NCI-H146 (cell line): ENCODE measurements around the gene ZCCHC3.
"Not testable (repeated sequence)": the region's sequence is repeated elsewhere in the genome, so short reads cannot be mapped to it uniquely, and the experiment has no call there.

Experiments
- DNase-seq: peaks from one replicate; lab custom pipeline; 2025; lab: John Stamatoyannopoulos, UW

The ZCCHC3 gene, protein sequence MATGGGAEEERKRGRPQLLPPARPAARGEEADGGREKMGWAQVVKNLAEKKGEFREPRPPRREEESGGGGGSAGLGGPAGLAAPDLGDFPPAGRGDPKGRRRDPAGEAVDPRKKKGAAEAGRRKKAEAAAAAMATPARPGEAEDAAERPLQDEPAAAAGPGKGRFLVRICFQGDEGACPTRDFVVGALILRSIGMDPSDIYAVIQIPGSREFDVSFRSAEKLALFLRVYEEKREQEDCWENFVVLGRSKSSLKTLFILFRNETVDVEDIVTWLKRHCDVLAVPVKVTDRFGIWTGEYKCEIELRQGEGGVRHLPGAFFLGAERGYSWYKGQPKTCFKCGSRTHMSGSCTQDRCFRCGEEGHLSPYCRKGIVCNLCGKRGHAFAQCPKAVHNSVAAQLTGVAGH

DNA sequence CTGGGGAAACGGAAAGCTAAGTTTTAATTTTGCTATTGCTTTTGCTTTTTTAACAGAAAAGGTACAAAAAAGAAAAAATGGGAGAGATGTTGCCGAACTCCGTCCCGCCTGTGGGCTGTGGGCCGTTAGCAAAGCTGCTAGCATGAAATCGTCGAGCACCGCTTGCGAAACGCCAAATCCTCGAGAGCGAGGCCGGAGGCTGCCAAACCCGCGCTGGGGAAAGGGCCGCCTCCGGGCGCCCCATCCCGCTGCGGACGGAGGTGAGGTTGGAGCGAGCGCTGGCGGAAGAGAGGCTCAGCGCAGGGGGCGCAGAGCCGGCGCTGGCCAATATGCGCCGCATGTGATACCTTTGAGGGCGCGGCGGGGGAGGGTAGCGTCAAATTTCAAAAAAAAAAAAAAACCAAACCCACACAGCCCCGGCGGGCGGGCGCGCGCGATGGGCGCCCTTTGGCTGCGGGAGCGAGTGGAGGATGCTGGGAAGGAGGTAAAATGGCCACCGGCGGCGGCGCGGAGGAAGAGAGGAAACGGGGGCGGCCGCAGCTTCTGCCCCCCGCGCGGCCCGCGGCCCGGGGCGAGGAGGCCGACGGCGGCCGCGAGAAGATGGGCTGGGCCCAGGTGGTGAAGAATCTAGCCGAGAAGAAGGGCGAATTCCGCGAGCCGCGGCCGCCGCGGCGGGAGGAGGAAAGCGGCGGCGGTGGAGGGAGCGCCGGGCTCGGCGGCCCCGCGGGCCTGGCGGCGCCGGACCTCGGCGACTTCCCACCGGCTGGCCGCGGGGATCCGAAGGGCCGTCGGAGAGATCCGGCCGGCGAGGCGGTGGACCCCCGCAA, at the start of gene ZCCHC3:
TSS of gene ZCCHC3 (plus strand) at position 473 of the 827 bp plus-strand sequence. CDS start at position 490, 17 bp downstream.
- DNase-seq, result peak; percentile 96

- no peak for DNase-seq
These were observed 46.0 kb upstream of the ZCCHC3 start for GRCh38 chr20:251354-251753.

DNA sequence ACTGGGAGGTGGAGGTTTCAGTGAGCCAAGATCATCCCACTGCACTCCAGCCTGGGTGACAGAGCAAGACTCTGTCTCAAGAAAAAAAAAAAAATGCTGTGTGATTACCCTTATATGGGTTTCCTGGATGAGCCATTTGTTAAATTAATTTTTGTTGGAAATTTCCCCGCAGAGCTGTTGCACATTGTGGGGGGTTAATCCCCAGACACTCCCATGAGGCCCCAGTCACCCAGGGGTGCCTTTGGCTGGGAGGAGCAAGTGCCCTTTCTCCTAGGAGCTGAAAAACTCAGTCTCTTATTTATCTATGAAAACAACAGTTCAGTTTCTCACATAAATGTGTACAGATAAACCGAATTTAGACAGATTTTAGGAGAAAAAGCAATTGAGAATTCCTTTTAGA, 44.6 kb upstream of the ZCCHC3 start:
- no peak for DNase-seq

- DNase-seq, result not testable (repeated sequence)
These were observed 43.9 kb upstream of the ZCCHC3 start for GRCh38 chr20:253447-253846.

- DNase-seq, result no peak
These were observed 40.0 kb upstream of the ZCCHC3 start, which contains the start of gene DEFB132 for GRCh38 chr20:257419-257818. Gene DEFB132, plus strand, starts transcription at chr20:257724. Its CDS starts 55 bp downstream, at chr20:257779.

- DNase-seq, result no peak
These were observed 39.0 kb upstream of the ZCCHC3 start for GRCh38 chr20:258269-258858.

- DNase-seq, result peak; percentile 11
These were observed 38.4 kb upstream of the ZCCHC3 start for GRCh38 chr20:258963-259362.

- no peak for DNase-seq
These were observed 37.4 kb upstream of the ZCCHC3 start for GRCh38 chr20:259981-260380.

- DNase-seq, result no peak
These were observed 33.7 kb upstream of the ZCCHC3 start for GRCh38 chr20:263701-264100.

- peak; percentile 96 for DNase-seq
These were observed 30.5 kb upstream of the ZCCHC3 start for GRCh38 chr20:266596-267562.

DNA sequence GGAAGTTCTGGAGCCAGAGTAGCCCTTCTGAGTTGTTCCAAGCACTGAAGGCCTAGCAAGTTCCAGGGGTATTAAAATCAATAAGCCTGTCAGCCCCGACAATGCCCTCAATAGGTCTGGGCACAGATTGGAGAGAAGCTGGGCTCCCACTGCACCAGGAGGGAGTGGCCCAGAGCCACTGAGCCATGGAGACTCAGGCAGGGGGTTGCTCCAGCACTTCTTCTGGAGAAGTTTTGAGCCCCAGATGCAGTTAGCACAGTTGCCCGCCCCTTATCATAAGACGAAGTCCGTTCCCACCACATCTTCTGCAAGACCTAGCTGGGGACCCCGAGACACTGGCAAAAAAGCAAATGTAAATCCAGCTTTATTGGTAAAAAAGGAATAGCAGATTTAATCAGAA, 26.9 kb upstream of the ZCCHC3 start:
- DNase-seq, result no peak

- DNase-seq, result no peak
These were observed 26.3 kb upstream of the ZCCHC3 start for GRCh38 chr20:271069-271468.

DNA sequence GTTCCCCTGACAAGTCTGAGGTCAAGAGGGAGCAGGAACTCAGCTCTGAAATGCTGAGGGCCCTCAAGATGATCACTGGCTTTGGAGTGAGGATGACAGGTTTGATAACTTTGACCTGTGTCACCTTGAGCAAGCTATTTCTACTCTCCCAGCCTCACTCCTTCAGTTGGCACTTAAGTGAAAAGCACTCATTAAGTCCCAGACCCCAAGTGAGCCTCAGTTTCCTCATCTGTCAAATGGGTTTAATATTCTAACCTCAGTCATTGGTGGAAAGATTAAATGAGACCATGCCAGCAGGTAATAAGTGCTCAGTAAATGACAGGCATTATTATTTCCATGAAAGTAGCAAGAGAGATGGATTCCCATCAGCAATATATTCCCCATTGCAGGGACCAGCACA, 25.8 kb upstream of the ZCCHC3 start:
- DNase-seq, result no peak

- no peak for DNase-seq
These were observed 24.7 kb upstream of the ZCCHC3 start for GRCh38 chr20:272718-273117.

DNA sequence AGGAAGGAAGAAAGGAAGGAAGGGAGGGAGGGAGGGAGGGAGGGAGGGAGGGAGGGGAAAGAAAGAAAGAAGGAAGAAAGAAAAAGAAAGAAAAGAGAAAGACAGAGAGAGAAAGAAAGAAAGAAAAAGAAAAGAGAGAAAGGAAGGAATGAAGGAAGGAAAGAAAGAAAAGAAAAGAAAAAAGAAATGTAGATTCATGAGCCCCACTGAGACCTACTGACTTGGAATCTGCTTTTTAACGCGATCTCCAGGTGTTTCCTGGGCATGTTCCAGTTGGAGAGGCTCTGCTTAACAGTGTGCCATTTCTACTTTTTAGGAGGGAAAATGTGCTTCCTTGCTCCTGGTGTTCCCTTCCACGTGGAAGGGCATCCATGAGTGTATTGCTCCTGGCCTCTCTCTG, 23.5 kb upstream of the ZCCHC3 start:
- DNase-seq, result no peak

- no peak for DNase-seq
These were observed 21.6 kb upstream of the ZCCHC3 start for GRCh38 chr20:275791-276190.

GRCh38 chr20:276620-277495, 20.5 kb upstream of the ZCCHC3 start:
- no peak for DNase-seq

DNA sequence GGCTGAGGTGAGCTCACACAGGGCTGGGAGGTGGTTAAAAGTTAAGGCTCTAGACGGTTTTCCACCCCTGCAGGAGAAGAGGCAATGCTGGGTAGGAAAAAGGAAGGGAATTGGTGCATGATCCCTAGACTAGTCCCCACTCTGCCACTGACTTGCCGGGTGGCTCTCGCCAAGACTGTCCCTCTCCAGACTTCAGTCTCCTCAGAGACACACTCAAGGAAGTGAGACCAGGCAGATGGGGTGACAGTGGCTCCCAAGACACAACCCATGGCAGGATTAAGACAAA, 19.9 kb upstream of the ZCCHC3 start:
- no peak for DNase-seq

DNA sequence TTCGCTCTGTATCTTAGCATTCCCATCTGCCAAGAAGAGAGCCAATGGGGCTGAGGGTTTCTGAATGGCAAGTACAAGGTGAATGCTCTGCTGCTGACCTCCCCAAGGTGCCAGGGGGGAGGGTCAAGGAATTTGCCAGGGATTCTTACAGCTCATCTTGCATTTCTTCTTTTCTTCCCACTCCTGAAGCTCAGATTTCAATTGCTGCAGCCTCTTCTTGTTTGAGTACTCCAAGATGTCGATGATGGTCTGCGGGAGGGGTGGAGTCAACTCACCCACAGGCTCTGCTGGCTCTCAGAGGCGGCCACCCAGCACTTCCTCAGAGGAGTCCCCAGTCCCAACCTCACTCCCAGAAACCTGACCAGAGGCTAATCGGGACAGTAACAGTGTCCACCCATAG, 19.2 kb upstream of the ZCCHC3 start:
- no peak for DNase-seq
